ENCODE data around the gene AGBL1.

The AGBL1 gene

GRCh38 chr15:86063356-86064095 lies 16.1 kb upstream of the AGBL1 start:
- no peak for DNase-seq (ENCODE audit: low spot score)
- no peak for TF ChIP-seq CTCF (IDR thresholded peaks at IDR 0.05; ENCODE audit: extremely low read depth, missing control alignments)

DNA sequence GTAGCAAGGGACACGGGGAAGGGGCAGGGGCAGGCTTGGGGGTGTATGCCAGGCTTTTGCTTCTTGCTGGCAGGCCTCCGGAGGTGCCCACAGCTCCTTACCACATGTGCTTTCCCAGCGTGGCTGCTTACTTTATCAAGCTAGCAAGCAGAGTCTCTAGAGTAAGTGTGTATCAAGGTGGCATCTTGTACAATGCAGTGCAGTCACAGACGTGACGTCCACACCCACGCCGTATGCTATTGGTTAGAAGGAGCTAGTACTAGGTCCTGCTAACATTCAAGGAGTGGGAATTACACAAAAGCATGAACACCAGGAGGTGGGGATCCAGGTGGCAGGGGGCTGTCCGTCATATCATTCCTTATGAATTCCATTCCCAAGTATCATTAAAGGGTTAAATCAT lies 15.3 kb upstream of the AGBL1 start:
- TF ChIP-seq CTCF (IDR thresholded peaks at IDR 0.05; ENCODE audit: extremely low read depth, missing control alignments): no peak
- no peak for DNase-seq (ENCODE audit: low spot score)

DNA sequence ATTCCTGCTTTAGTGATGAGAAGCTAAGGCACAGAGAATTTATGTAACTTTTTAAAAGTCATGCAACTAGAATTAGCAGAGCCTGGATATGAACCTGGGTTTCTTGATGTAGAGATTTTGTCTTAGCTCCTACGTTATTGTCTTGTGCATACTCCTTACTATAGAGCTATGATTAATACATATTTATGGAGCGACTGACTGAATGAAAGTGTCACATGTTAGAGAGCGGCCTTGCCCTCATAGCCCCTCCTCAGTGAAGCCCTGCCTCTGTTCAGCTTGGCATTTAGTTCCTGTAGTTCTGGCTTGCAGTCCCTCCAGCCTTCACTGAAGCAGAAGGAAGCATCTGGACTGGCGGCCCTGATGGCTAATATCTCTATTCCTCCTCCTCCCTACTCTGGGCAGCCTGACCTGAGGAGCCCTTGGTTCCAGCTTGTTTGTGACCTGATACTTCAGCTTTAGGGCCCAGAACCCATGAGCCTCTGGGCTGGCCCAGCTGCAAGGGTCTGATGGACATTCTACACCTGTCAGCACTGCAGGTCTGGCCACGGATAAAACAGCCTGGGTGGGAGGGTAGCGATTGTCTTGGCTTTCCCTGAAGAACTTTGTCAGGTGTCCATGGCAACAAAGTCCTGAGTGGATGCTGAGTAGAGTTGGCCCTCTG lies 13.4 kb upstream of the AGBL1 start:
- no peak for DNase-seq (ENCODE audit: low spot score)
- no peak for TF ChIP-seq CTCF (IDR thresholded peaks at IDR 0.05; ENCODE audit: extremely low read depth, missing control alignments)

- no peak for DNase-seq (ENCODE audit: low spot score)
- no peak for TF ChIP-seq CTCF (IDR thresholded peaks at IDR 0.05; ENCODE audit: extremely low read depth, missing control alignments)
Measured at GRCh38 chr15:86073281-86073680, 6.4 kb upstream of the AGBL1 start.

DNA sequence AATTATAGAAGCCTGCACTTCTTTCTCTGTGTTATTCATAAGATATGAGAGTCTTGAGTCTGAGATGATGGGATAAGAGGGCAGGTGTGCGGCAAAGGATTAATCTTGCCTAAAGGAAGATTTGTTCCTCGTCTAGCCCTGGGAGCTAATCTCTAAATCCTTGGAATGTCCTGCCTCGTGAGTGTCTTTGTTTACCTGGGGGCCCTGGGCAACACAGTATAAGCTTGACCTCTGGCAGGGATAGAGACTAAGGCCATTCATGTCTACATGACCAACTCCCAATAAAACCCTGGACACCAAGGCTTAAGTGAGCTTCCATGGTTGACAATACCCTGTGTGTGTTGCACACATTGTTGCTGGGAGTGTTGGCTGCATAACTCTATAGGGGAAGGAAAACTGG lies 3.2 kb upstream of the AGBL1 start:
- DNase-seq (ENCODE audit: low spot score): no peak
- TF ChIP-seq CTCF (IDR thresholded peaks at IDR 0.05; ENCODE audit: extremely low read depth, missing control alignments): no peak

DNA sequence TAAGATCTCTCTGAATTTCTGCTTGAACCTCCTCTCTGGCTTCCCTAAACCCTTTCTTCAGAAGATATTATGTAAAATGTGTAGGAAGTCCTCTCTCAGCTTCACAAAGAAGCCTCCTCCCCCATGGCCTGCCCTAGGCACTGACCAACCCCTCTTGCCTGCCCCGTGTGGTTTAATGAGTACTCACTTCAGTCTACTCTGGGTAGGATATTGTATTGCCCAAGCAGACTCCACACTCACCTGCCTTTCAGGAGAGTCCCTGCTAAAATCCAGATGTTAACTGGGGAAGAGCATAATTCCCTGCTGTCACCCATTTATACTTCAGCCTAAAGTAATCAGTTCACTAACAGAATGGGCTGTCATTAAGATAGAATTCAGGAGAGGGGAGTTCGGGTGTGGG lies 2.6 kb upstream of the AGBL1 start:
- no peak for DNase-seq (ENCODE audit: low spot score)
- no peak for TF ChIP-seq CTCF (IDR thresholded peaks at IDR 0.05; ENCODE audit: extremely low read depth, missing control alignments)

- no peak for DNase-seq (ENCODE audit: low spot score)
- TF ChIP-seq CTCF (IDR thresholded peaks at IDR 0.05; ENCODE audit: extremely low read depth, missing control alignments): no peak
Measured at GRCh38 chr15:86080302-86080701, 631 bp downstream of the AGBL1 start.

Measured in GM20000 (cell line).